KMS-11 (cell line): ENCODE measurements around the gene INTS15.
"Not testable (repeated sequence)": the region's sequence is repeated elsewhere in the genome, so short reads cannot be mapped to it uniquely, and the experiment has no call there.

Experiments
- H2AFZ ChIP-seq: fragments of 200-600 bp; sonication (generic); 2 replicates; pipeline ENCODE4 v1.6.1; 2016; ENCODE audit warnings: antibody characterized with exemption, mixed run types, low read depth
- H3K27ac ChIP-seq: fragments of 200-600 bp; sonication (generic); 2 replicates; pipeline ENCODE4 v1.6.1; 2016; ENCODE audit warnings: mild to moderate bottlenecking, mixed run types
- H3K27me3 ChIP-seq: fragments of 200-600 bp; sonication (generic); 2 replicates; pipeline ENCODE4 v1.6.1; 2017; ENCODE audit warnings: mild to moderate bottlenecking, low read depth, mixed run types, moderate library complexity; ENCODE audit not compliant: insufficient read depth
- H3K36me3 ChIP-seq: fragments of 200-600 bp; sonication (generic); 2 replicates; pipeline ENCODE4 v1.6.1; 2017; ENCODE audit warnings: mild to moderate bottlenecking, mixed run types; ENCODE audit not compliant: insufficient read depth
- H3K4me1 ChIP-seq: fragments of 200-600 bp; sonication (generic); 2 replicates; pipeline ENCODE4 v1.6.1; 2016; ENCODE audit warnings: mild to moderate bottlenecking, low read depth, mixed run types; ENCODE audit not compliant: poor library complexity, severe bottlenecking
- H3K4me2 ChIP-seq: fragments of 200-600 bp; sonication (generic); 2 replicates; pipeline ENCODE4 v1.7.0; 2016; ENCODE audit warnings: mild to moderate bottlenecking, mixed run types
- H3K4me3 ChIP-seq: fragments of 200-600 bp; sonication (generic); IDR thresholded peaks from 2 replicates; pipeline ENCODE4 v1.6.1; 2017; ENCODE audit warnings: low read depth, low read length, mixed read lengths; ENCODE audit not compliant: insufficient read depth
- H3K79me2 ChIP-seq: fragments of 200-600 bp; sonication (generic); 2 replicates; pipeline ENCODE4 v1.6.1; 2016; ENCODE audit warnings: low read depth, mixed run types; ENCODE audit not compliant: insufficient read depth
- H3K9ac ChIP-seq: fragments of 200-600 bp; sonication (generic); 2 replicates; pipeline ENCODE4 v1.6.1; 2016; ENCODE audit warnings: mild to moderate bottlenecking, mixed run types
- H4K20me1 ChIP-seq: fragments of 200-600 bp; sonication (generic); 2 replicates; pipeline ENCODE4 v1.6.1; 2016; ENCODE audit warnings: mild to moderate bottlenecking, mixed run types; ENCODE audit not compliant: insufficient read depth
- TF ChIP-seq, protein P1 (sequence below): fragments of 200-600 bp; sonication (generic); conservative IDR thresholded peaks from 2 replicates; pipeline ENCODE4 v1.6.1; 2017; ENCODE audit warnings: low read depth, mild to moderate bottlenecking, antibody characterized with exemption, low read length, moderate library complexity, mixed read lengths

Gene INTS15

DNA sequence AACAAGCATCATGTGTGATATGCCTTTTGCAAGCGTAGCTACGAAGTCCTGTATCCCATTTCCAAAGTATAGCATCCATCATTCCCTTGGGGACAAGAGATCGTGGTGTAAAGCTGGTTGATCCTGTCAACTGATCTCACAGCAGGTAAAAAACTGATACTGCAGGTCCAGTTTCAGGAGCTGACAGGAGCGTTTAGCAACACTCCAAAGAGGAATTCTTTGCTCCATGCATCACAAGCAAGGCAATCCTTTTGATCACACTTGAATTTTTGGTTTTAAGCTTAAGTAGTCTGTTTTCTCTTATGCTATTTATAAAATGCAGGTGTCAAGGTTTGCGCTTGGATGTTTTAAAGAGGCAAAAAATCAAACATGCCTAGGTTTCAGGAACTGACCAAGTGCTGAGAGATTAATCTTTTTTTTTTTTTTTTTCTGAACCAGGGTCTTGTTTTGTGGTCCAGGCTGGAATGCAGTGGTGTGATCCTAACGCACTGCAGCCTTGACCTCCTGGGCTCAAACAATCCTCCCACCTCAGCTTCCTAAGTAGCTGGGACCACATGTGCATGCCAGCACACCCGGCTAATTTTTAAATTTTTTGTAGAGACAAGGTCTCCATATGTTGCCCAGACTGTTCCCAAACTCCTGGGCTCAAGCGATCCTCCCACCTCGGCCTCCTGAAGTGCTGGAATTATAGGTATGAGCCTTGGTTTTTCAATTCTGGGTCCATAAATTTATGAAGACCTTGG, 14.4 kb upstream of the INTS15 start:
- TF ChIP-seq, protein P1, sequence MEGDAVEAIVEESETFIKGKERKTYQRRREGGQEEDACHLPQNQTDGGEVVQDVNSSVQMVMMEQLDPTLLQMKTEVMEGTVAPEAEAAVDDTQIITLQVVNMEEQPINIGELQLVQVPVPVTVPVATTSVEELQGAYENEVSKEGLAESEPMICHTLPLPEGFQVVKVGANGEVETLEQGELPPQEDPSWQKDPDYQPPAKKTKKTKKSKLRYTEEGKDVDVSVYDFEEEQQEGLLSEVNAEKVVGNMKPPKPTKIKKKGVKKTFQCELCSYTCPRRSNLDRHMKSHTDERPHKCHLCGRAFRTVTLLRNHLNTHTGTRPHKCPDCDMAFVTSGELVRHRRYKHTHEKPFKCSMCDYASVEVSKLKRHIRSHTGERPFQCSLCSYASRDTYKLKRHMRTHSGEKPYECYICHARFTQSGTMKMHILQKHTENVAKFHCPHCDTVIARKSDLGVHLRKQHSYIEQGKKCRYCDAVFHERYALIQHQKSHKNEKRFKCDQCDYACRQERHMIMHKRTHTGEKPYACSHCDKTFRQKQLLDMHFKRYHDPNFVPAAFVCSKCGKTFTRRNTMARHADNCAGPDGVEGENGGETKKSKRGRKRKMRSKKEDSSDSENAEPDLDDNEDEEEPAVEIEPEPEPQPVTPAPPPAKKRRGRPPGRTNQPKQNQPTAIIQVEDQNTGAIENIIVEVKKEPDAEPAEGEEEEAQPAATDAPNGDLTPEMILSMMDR: no peak
- Histone ChIP-seq H3K36me3 (no peaks in the 10 kb centered on the region), H3K9ac (no peak overlapping the region), H3K79me2 (no peaks in the 10 kb centered on the region), H4K20me1 (no peaks in the 10 kb centered on the region), H3K4me2 (no peak overlapping the region), H3K4me3 (no peak overlapping the region), H2AFZ (no peak overlapping the region), H3K4me1 (no peaks in the 10 kb centered on the region), H3K27ac (no peak overlapping the region), H3K27me3 (no peaks in the 10 kb centered on the region)

DNA sequence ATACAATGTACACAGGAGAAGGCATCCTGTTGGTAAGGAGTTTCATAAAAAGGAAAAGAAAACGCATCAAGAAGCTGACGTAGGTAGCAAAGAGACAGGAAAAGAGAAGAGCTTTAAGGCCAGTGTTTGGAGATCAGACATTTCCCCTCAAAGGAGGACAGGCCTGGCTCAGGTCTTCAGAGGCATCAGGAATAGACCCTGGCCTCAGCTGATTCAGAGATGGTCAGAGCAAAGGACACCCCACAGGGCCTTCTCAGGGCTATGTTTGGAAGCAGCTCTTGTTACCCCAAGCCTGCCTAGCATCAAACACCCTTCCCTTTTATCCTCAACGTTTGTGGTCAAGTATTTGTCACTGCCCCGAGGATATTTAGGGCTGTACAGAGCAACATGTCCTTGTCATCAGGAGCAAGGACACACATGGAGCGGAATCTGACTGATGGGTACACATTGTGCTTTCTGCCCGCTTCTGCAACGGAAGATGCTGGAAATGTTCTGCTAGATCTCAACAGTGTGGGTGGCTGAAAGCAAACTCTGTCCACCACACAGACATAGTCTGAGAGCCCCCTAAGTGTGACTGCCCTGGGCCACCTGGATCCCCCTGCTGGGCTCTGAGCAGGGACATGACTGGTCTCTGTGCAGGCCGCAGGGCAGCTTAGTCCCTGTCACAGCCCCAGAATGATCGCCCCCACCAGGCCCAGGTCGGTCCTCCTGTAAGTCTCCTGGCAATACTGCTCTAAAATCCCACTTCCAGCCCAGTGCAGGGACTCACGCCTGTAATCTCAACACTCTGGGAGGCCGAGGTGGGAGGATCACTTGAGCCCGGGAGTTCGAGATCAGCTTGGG, 13.6 kb upstream of the INTS15 start:
- no peak overlapping the region for H3K27ac ChIP-seq
- H3K4me2 ChIP-seq: peak overlapping the region; percentile 20; the same call in 1 of the 2 replicates
- no peaks in the 10 kb centered on the region for H3K79me2 ChIP-seq
- no peak overlapping the region for H3K9ac ChIP-seq
- H3K4me1 ChIP-seq: no peaks in the 10 kb centered on the region
- no peak overlapping the region for H3K4me3 ChIP-seq
- H3K27me3 ChIP-seq: no peaks in the 10 kb centered on the region
- H3K36me3 ChIP-seq: no peaks in the 10 kb centered on the region
- H2AFZ ChIP-seq: 0 out of 2 replicates have a peak overlapping the region, but pooled peaks have one; percentile 25
- TF ChIP-seq, protein P1: no peak
- H4K20me1 ChIP-seq: no peaks in the 10 kb centered on the region

DNA sequence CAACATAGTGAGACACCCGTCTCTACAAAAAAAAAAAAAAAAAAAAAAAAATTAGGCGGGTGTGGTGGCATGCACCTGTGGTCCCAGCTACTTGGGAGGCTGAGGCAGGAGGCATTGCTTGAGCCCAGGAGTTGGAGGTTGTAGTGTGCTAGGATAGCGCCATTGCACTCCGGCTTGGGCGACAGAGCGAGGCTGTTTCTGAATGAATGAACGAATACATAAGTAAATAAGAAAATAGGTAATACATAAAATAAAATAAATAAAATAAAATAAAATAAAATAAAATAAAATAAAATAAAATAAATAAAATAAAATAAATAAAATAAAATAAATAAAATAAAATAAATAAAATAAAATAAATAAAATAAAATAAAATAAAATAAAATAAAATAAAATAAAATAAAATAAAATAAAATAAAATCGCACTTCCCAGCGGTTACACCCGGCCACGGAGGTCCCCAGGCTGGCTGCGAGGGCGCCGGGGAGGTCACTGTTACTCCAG, 12.9 kb upstream of the INTS15 start:
- Histone ChIP-seq H2AFZ (peak overlapping the region; percentile 25; the same call in 1 of the 2 replicates), H3K4me2 (peak overlapping the region; percentile 20; the same call in 1 of the 2 replicates)
- H3K79me2 ChIP-seq, H3K4me3 ChIP-seq, H3K27me3 ChIP-seq, H3K4me1 ChIP-seq, H4K20me1 ChIP-seq, H3K27ac ChIP-seq, H3K9ac ChIP-seq, H3K36me3 ChIP-seq: not testable (repeated sequence)

DNA sequence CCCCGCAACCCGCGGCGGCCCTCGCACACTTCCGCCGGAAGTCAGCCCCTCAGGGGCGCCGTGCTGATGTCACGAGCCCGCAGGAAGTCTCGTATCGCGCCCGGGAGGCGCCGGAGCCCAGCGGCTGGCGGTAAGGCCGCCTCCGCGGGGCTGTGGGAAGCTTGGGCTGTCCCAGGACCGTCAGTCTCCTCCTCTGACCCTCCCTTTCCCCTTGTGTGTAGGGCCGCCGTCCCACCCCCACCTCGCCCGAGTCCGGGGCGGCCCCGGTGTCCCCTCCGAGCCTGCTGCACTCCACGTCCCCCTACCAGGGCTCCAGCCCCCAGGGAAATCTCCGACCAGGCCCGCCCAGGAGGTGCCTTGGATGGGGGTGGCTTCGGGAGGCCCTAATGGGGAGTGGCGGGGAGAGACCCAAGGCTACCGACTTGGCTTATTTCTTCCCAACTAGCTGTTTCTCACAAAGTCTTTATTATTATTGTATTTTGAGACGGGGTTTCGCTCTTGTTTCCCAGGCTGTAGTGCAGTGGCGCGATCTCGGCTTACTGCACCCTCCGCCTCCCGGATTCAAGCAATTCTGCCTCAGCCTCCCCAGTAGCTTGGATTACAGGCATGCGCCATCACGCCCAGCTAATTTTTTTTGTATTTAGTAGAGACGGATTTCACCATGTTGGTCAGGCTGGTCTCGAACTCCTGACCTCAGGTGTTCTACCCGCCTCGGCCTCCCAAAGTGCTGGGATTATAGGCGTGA, 12.3 kb upstream of the INTS15 start, which contains the start of gene ZDHHC4:
ZDHHC4 (plus strand) TSS at position 86 of the 745 bp plus-strand sequence. CDS start 3,108 bp downstream, outside the sequence.
- Histone ChIP-seq H3K36me3 (no peaks in the 10 kb centered on the region), H3K9ac (peak within 1 kb of the TSS; percentile 48; the same call in 1 of the 2 replicates), H2AFZ (peak within 1 kb of the TSS; percentile 67; the same call in 1 of the 2 replicates), H3K27me3 (no peaks in the 10 kb centered on the region), H3K27ac (peak within 1 kb of the TSS; percentile 39), H3K4me2 (peak within 1 kb of the TSS; percentile 20), H3K4me1 (no peaks in the 10 kb centered on the region), H3K79me2 (no peaks in the 10 kb centered on the region), H3K4me3 (no peak within 1 kb of the TSS), H4K20me1 (no peaks in the 10 kb centered on the region)
- TF ChIP-seq, protein P1: no peak
